Activated gamma-delta T cell (primary cell): ENCODE data around the gene SYCP2L.

ENCODE experiments used
- DNase-seq: peaks from one replicate; lab custom pipeline; 2025; lab: John Stamatoyannopoulos, UW

The SYCP2L gene

GRCh38 chr6:11008821-11009220, 122.0 kb downstream of the SYCP2L start:
- no peak for DNase-seq

- no peak for DNase-seq
These were observed 122.5 kb downstream of the SYCP2L start for GRCh38 chr6:11009353-11009752.

GRCh38 chr6:11011787-11012234, 125.0 kb downstream of the SYCP2L start:
- DNase-seq = no peak

GRCh38 chr6:11012295-11012754, 125.5 kb downstream of the SYCP2L start:
- DNase-seq = no peak

- no peak for DNase-seq
These were observed 126.3 kb downstream of the SYCP2L start for GRCh38 chr6:11012976-11013720.

GRCh38 chr6:11013721-11014070, 126.8 kb downstream of the SYCP2L start:
- no peak for DNase-seq

- DNase-seq = no peak
These were observed 128.2 kb downstream of the SYCP2L start for GRCh38 chr6:11015102-11015501.

- no peak for DNase-seq
These were observed 129.6 kb downstream of the SYCP2L start for GRCh38 chr6:11016452-11016851.

GRCh38 chr6:11017090-11017489, 130.2 kb downstream of the SYCP2L start:
- DNase-seq = no peak

- no peak for DNase-seq
These were observed 131.4 kb downstream of the SYCP2L start for GRCh38 chr6:11018225-11018624.

GRCh38 chr6:11021003-11021402, 134.2 kb downstream of the SYCP2L start:
- no peak for DNase-seq

- no peak for DNase-seq
These were observed 134.9 kb downstream of the SYCP2L start for GRCh38 chr6:11021714-11022113.

- DNase-seq = no peak
These were observed 136.2 kb downstream of the SYCP2L start for GRCh38 chr6:11023032-11023431.
